Left kidney (tissue), 2 donors: ENCODE data around the gene IVD. TPM values are rescaled to one million over a fixed set of nuclear protein-coding genes. Genes with fewer than 3 reads are reported as not detected.

Source experiments
- DNase-seq: peaks from one replicate; pipeline ENCODE4 v3.0.0-alpha.2; 2013
- polyA plus RNA-seq: library from polyadenylated mRNA; unstranded; fragments of 120-200 nt; gene quantifications from one replicate; pipeline ENCODE4 v1.2.1, GENCODE V29; 2013; ENCODE audit not compliant: insufficient read length

Gene IVD
- polyA plus RNA-seq, 1 donor: 103 TPM

DNA sequence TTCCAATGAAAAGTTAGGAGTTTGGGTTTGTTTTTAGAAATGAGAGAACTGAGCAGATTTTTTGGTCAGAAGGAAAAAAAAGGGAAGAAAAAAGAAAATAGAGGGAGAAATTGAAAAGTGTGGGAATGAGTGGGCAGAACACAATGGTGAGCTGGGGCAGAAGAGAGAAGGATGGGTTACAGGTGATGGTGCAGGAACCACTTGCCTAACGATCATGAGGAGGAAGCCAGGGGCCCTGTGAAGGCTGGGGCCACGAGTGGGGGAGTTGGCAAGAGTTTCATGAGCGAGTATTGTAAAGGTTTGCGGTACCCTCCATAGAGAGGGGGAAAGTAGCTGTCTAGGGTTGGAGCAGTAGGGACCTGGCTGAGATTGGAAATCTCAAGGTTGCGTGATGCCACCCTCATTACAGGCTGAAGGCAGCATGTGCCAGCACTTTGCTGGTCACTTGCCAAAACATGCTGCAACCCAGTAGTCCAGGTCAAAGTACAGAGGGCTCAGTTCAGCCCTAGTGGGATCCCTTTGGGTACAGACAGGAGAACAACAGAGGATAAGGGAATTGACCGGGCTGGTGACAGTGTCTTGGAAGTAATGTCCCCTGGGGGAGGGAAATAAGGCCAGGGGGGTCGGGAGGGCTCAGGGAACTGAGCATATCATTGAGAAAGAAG, 6.6 kb downstream of the IVD start:
- DNase-seq: no peak

DNA sequence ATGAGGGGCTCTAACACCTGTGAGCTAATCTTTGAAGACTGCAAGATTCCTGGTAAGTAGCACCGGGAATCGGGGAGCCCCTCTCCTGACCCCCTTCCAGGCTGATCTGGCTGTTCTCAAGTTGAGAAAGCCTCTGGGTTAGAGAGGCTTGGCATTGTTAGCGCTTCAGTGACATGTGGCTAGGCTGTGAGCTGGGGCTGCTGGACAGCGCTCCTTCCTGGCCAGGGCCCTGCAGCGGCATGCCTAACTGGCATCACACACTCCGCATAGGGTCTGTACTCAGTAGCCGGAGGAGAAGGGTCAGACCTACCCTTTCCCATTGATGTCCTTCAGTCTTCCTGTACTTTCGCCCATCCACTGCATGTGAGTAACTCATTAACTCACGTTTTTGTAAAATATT, 7.4 kb downstream of the IVD start:
- no peak for DNase-seq

GRCh38 chr15:40414816-40415215, 9.2 kb downstream of the IVD start:
- no peak for DNase-seq

DNA sequence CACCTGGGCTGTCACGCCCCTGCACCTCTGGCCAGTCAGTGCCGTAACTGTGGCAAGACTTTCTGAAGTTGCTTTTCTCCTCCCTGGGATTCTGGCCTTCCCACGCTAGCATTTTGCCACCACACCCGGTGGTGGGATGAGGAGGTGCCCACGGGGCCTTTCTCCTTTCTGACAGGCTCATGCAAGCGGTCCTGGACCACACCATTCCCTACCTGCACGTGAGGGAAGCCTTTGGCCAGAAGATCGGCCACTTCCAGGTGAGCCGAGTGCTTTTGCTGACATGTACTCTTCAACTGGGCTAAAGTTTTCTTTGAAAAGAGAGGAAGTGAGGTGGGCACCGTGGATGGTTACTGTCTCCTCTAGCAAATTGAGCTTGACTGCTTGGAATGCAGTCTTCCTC, 9.6 kb downstream of the IVD start:
- DNase-seq: no peak

- DNase-seq: no peak
Observed at GRCh38 chr15:40416056-40416455, 10.5 kb downstream of the IVD start.

GRCh38 chr15:40418126-40418525, 12.5 kb downstream of the IVD start:
- DNase-seq: no peak

DNA sequence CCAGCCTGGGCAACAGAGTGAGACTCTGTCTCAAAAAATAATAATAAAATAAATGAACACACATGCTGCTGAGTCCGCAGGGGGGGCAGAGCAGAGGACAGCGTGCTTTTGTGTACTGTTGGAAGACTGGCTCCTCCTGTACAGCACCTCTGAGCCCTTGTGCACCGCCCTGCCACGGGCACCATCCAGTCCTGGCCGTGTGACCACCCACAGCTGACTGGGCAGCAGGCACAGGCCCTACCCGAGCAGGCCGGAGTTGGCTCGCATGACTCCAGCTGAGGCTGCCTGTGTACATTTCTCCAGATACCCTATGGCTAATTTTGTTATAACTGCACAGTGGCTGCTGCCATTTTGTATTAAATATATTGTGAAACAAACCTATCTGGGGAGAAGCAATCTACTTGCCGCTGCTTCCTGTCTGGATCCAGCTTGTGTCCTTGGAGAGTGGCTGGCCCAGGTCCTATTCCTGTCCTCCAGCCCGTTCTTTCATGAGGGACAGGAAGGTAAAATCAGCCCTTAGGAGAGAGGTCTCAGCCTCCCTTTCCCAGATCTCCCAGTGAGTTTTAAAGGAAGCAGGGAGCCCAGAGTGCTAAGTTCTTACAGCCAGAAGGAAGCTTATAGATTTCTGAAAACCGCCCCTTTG, 14.6 kb downstream of the IVD start:
- no peak for DNase-seq

DNA sequence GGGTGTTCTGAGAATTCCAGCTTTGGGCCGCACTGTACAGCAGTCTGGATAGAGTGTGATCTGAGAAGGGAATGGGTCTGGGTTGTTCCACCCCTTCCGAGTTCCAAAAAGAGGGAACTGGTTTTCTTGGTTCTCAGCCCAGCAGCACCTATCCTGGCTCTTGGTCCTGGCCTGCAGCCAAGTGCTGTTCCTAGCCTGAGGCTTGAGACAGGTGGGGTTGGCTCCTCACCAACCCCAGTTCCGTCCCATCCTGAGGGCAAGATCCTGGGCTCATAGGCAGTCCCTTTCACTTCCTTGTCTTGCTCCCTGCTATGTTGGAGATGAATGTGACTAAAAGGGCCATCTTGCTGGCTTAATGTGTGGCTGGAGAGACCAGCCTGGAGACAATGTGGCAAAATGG, 15.2 kb downstream of the IVD start:
- no peak for DNase-seq

DNA sequence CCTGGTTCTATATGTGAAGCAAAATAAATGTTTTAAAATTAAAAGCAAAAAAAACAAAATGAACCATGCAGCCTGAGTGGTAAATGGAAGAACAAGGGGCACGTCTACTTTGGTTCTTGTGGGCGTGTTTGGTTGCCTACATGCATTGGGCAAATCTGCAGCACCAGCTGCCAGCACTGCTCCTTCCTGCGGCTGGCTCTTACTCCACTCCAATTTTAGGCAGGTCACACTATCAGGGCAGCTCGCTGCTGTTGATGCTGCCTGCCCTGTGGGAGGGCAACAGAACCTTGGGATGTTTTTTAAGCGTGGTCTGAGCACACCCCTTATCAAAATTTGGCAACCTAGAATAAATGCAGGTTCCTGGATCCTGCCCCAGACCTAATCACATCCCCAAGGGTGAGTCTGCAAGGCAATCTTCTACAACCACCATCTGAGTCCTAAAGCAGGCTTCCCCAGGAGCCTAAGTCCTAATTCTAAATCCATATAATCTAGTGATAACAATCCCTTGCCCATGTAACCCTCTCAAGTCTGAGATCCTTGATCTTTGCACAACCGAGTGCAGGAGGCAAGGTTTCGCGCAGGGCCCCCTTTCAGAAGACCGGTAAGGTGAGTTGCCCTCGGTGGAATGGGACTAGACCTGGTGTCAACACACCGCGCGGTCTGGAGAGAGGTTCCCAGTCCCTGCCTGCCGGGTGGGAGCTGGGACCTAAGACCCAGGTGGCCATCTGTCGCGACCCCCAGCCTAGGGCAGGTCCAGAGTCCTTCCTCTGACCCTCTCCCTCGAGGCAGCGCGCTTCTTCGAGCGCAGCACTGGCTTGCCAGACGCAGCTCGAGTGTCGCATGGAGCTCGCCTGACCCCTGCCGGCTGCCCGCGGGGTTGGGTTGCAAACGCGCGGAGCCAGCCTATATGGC, 15.9 kb downstream of the IVD start:
- DNase-seq: no peak

GRCh38 chr15:40424483-40425115, 19.0 kb downstream of the IVD start:
- DNase-seq: no peak

DNA sequence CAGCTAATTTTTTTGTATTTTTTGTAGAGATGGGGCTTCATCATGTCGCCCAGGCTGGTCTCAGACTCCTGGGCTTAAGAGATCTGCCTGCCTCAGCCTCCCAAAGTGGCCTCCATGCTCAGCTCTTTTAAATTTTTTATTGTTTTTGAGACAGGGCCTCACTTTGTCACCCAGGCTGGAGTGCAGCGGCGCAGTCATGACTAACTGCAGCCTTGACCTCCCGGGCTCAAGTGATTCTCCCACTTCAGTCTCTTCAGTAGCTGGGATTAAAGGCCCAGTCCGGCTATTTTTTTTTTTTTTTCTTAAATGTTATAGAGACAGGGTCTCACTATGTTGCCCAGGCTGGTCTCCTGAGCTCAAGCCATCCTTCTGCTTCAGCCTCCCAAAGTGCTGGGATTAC, 20.1 kb downstream of the IVD start:
- DNase-seq: no peak

DNA sequence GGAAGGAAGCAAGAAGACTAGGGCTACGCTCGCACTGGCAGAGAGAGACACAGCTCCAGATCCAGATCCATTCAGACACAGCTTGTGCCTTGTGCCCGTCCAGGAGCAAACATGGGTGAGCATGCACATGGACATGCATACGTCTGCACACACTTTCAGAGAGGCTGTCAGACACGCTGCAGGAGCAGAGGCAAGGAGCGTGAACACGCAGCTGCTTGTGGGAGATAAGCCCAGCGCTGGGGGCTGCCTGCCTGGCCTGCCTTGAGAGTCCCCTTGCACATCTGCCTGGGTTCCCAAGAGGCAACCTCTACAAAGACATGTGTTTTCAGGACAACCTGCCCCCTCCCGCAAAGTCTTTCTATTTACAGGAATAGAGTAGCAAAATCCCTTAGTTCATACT, 21.6 kb downstream of the IVD start:
- DNase-seq: no peak

DNA sequence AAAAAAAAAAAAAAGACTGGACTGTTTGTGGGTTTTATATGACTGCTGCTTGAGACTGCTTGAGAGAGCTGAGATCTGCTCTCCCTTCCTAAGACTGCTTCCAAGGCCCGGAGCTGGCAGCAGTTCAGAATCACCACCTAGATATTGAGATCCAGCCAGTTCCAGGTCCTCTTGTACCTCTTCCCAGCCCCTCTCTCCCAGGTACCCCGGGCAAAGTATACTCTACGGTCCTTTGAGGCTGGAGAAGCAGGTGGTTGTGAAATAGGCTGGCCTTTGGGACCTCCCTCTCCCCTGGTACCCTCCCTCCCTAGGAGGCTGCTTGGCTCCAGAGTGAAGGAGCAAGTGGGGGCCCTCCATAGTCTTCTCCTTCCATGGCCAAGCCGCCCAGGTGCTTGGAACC, 22.6 kb downstream of the IVD start:
- DNase-seq: no peak

GRCh38 chr15:40429068-40429710, 23.6 kb downstream of the IVD start:
- no peak for DNase-seq

DNA sequence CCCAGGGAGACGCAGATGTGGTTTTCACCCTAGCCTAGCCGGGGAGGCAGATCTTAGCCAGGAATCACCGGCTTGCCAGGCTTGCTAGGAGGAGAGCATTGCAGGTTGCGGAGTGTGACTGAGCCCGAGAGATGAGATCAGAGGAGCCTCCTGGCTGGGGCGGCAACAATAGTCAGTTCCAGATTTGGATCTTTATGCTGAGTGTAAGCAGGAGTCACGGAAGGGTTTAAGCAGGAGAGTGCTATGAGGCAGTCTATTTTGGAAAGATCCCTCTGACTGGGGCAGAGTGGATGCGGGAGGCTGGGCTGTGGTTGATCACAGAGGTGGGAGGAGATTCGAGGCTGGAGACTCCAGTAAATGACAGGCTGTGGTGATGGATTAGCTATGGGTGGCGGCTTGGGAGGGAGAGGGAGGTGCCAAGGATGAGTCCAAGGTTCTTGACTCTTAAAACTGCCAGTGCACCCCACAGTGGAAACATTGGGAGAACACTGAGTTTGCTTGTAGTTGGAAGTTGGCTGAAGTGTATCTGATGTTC, 24.7 kb downstream of the IVD start:
- DNase-seq: no peak

DNA sequence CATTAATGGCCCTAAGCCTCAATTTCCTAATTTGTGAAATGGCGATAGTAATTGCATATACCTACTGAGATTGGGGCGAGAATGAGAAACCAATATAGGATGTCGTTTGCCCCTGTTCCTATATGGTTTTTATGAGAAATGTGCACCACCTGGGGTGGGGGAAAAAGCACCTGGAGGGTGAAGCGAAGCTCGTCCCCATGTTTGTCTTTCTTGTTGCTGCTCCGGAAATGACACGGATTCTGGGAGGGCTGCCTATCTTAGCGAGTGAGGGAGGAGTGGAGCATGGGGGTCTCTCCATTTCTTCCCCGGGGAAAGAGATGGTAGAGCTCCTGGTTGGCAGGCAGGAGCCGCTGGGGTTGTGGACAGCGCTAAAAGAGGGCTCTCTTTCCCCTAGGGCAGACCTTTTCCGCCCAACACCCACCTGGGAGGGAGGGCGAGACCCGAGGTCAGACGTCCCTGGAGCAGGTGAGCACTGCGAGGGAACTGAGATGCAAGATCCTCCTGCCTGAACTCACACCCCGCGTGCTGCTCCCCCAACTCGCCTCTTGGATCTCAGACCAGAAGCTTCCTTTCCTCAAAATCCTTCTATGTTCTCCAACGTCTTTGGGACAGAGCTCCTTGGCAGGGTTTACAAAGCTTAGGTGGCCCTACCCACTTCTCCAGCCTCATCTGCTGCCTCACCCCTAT, 29.6 kb downstream of the IVD start:
- no peak for DNase-seq

GRCh38 chr15:40435710-40436089, 30.1 kb downstream of the IVD start:
- DNase-seq: no peak

GRCh38 chr15:40436116-40436891, 30.7 kb downstream of the IVD start:
- no peak for DNase-seq

- no peak for DNase-seq
Observed at GRCh38 chr15:40436892-40437751, 31.5 kb downstream of the IVD start.
